ENCODE results near the gene ADAMTSL4.

Gene ADAMTSL4

DNA sequence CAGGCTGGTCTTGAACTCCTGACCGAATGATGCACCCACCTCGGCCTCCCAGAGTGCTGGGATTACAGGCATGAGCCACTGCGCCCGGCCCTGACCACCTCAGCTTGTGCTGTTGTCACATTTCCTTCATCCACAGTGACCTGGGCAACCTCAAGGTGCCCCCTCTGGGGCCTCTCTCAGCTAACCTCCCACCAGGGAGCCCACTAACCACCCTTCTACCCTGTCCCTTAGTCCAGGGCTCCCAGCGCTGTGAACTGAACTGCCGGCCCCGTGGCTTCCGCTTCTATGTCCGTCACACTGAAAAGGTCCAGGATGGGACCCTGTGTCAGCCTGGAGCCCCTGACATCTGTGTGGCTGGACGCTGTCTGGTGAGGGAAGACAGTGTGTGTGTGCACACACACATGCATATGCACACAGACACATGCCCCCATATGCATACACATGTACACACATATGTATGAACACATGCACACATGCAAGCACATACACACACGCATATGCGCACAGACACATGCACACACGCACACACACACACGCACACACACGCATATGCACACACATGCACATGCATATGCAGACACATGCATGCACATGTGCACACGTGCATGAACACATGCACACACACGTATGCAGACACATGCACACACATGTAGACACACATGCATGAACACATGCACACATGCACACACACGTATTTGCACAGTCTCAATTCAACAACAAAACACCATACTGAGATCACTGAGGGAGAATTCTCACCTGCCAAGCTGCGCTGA is 6.2 kb downstream of the ADAMTSL4 start:
- no peaks in the 10 kb centered on the region for H3K27me3 ChIP-seq
- no peak for DNase-seq
- H3K4me3 ChIP-seq (ENCODE audit: low read depth, low read length) = no peak overlapping the region
- peaks cover 8% of the 10 kb centered on the region for H3K4me1 ChIP-seq
- H3K9me3 ChIP-seq = no peaks in the 10 kb centered on the region
- H3K36me3 ChIP-seq = no peaks in the 10 kb centered on the region
- TF ChIP-seq, protein P1, sequence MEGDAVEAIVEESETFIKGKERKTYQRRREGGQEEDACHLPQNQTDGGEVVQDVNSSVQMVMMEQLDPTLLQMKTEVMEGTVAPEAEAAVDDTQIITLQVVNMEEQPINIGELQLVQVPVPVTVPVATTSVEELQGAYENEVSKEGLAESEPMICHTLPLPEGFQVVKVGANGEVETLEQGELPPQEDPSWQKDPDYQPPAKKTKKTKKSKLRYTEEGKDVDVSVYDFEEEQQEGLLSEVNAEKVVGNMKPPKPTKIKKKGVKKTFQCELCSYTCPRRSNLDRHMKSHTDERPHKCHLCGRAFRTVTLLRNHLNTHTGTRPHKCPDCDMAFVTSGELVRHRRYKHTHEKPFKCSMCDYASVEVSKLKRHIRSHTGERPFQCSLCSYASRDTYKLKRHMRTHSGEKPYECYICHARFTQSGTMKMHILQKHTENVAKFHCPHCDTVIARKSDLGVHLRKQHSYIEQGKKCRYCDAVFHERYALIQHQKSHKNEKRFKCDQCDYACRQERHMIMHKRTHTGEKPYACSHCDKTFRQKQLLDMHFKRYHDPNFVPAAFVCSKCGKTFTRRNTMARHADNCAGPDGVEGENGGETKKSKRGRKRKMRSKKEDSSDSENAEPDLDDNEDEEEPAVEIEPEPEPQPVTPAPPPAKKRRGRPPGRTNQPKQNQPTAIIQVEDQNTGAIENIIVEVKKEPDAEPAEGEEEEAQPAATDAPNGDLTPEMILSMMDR (IDR thresholded peaks at IDR 0.05; ENCODE audit: low read depth, low read length) = no peak

DNA sequence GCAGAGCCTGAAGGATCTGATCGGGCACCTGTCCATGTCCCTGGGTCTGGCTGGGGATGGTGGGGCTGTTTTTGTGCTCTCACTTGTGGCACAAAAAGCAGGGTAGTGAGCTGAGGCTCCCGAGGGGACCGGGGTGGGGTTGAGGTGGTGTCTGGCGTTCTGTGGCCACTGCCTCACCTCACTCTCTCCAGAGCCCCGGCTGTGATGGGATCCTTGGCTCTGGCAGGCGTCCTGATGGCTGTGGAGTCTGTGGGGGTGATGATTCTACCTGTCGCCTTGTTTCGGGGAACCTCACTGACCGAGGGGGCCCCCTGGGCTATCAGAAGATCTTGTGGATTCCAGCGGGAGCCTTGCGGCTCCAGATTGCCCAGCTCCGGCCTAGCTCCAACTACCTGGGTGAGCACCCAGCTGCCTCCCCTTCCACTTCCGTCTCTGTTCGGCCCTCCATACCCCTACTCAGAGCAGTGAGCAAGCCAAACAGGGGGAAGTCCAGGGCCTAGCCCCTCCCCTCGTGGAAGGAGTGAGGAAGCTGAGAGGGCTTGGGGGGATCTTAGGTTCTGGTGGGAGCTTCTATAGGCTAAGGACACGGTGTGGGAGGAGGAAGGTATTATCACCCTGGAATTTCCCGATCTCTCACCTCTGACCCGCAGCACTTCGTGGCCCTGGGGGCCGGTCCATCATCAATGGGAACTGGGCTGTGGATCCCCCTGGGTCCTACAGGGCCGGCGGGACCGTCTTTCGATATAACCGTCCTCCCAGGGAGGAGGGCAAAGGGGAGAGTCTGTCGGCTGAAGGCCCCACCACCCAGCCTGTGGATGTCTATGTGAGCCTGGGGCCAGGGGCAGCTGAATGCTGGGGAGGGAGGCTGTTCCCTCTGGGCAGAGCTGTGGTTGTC is 7.0 kb downstream of the ADAMTSL4 start:
- Histone ChIP-seq H3K27me3 (no peaks in the 10 kb centered on the region), H3K9me3 (no peaks in the 10 kb centered on the region), H3K4me3 (ENCODE audit: low read depth, low read length) (no peak overlapping the region), H3K4me1 (peaks cover 8% of the 10 kb centered on the region), H3K36me3 (no peaks in the 10 kb centered on the region)
- no peak for DNase-seq
- TF ChIP-seq, protein P1 (IDR thresholded peaks at IDR 0.05; ENCODE audit: low read depth, low read length) = no peak

DNA sequence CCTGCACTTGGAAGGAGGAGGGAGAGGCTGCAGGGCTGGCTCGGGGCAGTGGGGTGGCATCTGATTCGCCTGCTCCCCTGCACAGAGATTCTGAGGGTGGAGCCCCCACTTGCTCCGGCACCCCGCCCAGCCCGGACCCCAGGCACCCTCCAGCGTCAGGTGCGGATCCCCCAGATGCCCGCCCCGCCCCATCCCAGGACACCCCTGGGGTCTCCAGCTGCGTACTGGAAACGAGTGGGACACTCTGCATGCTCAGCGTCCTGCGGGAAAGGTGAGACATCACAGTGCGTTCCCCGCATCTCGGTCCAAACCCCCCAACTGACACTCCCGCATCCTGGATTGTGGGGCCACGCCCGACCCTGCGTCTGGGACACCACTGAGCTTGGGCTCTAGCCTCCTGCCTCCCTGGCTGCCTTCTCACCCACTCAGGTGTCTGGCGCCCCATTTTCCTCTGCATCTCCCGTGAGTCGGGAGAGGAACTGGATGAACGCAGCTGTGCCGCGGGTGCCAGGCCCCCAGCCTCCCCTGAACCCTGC is 7.9 kb downstream of the ADAMTSL4 start:
- DNase-seq = no peak
- Histone ChIP-seq H3K9me3 (no peaks in the 10 kb centered on the region), H3K4me1 (peaks cover 6% of the 10 kb centered on the region), H3K36me3 (no peaks in the 10 kb centered on the region), H3K4me3 (ENCODE audit: low read depth, low read length) (no peak overlapping the region), H3K27me3 (no peaks in the 10 kb centered on the region)
- TF ChIP-seq, protein P1 (IDR thresholded peaks at IDR 0.05; ENCODE audit: low read depth, low read length) = no peak

GRCh38 chr1:150557813-150558212 is 8.6 kb downstream of the ADAMTSL4 start:
- TF ChIP-seq, protein P1 (IDR thresholded peaks at IDR 0.05; ENCODE audit: low read depth, low read length) = no peak
- Histone ChIP-seq H3K4me1 (peaks cover 6% of the 10 kb centered on the region), H3K4me3 (ENCODE audit: low read depth, low read length) (no peak overlapping the region), H3K36me3 (no peaks in the 10 kb centered on the region), H3K9me3 (no peaks in the 10 kb centered on the region), H3K27me3 (no peaks in the 10 kb centered on the region)
- DNase-seq = no peak

GRCh38 chr1:150558303-150558704 is 9.1 kb downstream of the ADAMTSL4 start:
- H3K4me3 ChIP-seq (ENCODE audit: low read depth, low read length) = no peak overlapping the region
- TF ChIP-seq, protein P1 (IDR thresholded peaks at IDR 0.05; ENCODE audit: low read depth, low read length) = no peak
- peaks cover 11% of the 10 kb centered on the region for H3K4me1 ChIP-seq
- no peaks in the 10 kb centered on the region for H3K9me3 ChIP-seq
- H3K36me3 ChIP-seq = no peaks in the 10 kb centered on the region
- no peak for DNase-seq
- H3K27me3 ChIP-seq = no peaks in the 10 kb centered on the region

All from BE2C (cell line).